GM21390 (cell line): ENCODE data around the gene SLC43A1.

Source experiments
- ATAC-seq: cut with Tn5 transposase; IDR thresholded peaks from one replicate; pipeline ENCODE4 v1.9.1; 2021; ENCODE audit not compliant: unreplicated experiment

Gene SLC43A1

GRCh38 chr11:57434640-57435546, 80.6 kb downstream of the SLC43A1 start:
- no peak for ATAC-seq
